ENCODE data around the gene ZFAND2B.

The ZFAND2B gene, protein sequence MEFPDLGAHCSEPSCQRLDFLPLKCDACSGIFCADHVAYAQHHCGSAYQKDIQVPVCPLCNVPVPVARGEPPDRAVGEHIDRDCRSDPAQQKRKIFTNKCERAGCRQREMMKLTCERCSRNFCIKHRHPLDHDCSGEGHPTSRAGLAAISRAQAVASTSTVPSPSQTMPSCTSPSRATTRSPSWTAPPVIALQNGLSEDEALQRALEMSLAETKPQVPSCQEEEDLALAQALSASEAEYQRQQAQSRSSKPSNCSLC
- total RNA-seq: 18.8 to 57.4 reads per million in 2 experiments

DNA sequence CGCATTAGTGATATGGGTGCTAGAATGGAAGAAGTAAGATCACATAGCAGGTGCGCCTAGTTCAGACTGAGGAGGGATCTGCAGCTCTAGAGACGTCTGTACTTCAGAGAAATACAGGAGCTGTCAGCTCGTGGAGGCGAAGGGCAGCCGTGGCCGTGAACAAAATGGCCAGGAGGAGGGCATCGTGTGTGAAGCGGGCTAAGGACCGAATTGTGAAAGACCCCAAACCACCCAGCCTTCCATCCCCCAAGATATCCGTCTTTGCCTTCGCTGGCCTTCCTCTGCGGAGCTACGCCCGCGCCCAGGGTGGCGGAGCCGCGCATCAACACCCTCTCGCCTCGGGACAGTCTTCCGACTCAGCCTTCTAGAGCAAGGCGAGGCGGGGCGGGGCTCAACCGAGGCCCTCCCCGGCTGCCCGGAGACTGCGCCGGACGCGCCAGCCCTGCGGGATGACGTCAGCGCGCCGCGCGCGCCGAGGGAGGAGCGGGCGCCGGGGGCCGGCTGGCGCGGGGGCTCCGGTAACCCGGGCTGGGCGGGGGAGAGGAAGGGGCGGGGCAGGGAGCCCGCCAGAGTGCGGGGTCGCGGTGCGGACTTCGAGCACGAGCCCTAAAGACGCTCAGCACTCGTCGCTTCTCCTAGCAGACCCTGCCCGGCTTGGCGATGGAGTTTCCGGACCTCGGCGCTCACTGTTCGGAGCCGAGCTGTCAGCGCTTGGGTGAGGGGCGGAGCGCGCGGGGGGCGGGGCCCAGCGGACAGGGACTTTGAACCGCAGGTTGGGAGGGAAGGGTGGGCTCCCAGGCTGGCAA lies at the start of gene ZFAND2B:
Gene ZFAND2B, plus strand, starts transcription at position 455 of the 806 bp plus-strand sequence. Its CDS starts 206 bp downstream, at position 661.
- peak; percentile 91 for DNase-seq (ENCODE audit: low read depth)

DNA sequence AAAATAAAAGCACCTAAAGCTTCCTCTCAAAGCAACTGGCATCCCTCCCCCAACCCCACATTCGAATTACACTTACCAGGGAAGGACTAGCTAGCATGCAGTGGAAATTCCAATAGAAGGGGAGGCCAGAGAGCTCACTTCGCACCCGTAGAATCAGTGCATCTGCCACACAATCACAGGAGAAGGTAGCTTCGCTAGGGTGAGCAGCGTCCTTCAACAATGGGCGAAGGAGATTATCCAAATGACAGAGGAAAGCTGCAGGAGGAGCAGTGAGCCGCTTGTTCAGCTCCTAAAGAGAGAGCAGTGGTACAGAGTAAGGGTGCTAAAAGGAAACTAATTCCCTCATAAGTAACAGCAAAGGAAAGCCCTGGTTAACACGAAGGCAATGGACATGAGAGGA lies 49.2 kb upstream of the ZFAND2B start:
- no peak for DNase-seq (ENCODE audit: low read depth)

DNA sequence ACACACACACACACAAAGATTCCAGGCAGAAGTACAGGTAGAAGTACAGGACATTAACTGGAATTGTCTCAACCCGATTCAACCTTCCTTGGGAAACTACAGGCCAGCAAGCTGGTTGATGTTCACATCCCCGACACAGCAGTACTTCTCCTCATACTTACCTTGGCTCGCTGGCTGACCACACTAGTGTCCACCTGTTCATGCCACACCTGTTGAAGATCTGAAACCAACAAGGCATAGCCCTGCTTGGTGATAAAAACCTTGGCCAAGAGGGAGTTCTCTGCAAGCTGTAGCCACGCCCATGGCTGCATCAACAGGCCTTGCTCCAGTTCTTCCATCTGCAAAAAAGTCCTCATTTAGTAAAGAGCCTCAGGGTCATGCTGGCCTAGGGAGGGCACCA lies 48.6 kb upstream of the ZFAND2B start:
- no peak for DNase-seq (ENCODE audit: low read depth)

DNA sequence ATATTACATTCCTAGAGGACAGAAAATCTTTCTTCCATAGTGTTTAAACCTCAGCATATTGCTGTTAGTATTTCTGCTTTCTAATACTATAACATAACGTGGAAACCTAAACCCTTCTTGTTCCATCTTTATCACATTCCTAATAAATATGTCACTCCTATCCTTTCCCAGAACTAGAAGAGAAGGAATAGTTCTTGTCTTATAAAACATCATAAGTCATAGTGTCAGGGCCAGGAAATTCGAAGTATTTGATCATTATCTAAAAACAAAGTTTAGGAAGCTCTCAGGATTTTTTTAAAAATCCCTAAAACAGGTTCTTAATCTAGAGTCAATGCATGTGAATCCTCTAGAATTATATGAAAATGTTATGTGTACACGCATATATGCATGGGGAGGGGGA lies 48.0 kb upstream of the ZFAND2B start:
- no peak for DNase-seq (ENCODE audit: low read depth)

DNA sequence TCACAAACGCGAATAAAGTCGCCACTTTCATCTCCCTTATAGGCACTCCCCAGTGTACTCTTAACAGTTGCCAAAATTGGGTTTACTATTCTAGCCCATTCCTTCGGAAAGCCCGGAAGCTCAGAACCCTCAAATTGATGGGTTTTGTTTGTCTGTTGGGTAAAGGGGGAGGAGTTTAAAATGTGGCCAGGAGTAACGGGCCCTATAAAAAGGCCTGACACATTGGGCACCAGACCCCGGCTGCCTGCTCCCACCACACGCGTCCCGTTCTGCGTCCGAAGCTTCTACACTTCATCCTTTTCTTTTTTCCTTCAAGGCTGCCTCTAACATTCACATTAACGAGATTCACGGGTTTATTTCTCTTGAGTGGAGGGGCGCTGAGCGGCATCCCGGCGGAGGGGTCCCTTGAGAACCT lies 46.8 kb upstream of the ZFAND2B start:
- no peak for DNase-seq (ENCODE audit: low read depth)

DNA sequence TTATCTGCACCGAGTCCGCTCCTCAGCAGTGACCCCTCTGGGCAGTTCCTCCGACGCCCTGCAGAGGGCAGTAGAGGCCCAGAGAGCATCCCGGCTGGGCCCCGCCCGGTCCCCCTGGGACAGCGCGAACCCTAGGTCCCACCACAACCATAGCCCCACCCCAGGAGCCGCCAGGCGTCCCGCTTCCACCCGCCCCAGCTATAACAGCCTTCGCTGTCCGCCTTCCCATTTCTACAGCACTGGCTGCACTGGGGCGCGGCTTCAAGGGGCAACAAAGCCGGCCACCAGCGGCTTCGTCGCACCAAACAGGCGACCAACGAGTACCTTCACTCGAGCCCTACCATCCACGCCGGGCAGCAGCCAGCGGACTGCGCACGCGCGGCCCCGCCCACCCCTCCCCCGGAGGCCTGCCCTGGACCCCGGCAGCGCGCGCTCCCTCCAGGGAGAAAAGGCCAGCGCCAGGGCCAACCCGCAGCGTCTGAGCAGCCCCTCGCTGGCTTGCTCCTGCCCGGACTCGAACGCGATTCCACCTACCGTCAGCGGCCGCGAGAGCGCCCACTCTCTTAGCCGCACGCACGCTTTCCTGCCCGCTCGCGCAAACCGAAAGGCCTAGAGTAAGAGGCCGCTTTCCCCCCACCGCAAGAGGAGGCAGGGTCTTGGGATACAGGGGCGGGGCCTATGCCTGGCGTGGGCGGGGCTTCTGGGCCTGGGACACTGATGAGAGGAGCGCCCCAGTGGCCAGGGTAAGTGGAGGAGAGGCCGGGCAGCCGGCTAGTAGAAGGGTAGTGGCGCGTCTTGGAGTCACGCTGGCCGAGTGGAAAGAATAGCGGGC lies 46.2 kb upstream of the ZFAND2B start, which contains the start of gene NHEJ1:
Gene NHEJ1, minus strand, starts transcription at position 630 of the 832 bp plus-strand sequence. CDS start 2,453 bp downstream, outside the sequence.
- peak; percentile 83 for DNase-seq (ENCODE audit: low read depth)

DNA sequence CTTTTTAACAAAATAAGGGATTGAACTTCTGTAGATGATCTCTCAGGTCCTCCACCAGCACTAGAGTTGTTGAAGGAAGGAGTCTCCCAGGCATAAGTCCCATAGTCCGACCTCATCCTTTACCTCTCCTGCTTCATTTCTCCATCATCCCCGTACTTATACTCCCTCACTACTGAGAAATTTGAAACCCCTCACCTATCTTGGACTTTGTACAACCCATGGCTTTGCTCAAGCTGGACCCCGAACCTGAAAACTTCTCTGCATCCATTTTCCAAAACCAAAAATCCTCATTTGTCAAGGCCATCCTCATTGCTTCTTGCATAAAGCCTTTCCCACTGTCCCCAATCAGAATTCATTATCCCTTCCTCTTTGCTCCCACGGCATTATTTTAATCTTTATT lies 45.5 kb upstream of the ZFAND2B start:
- no peak for DNase-seq (ENCODE audit: low read depth)

DNA sequence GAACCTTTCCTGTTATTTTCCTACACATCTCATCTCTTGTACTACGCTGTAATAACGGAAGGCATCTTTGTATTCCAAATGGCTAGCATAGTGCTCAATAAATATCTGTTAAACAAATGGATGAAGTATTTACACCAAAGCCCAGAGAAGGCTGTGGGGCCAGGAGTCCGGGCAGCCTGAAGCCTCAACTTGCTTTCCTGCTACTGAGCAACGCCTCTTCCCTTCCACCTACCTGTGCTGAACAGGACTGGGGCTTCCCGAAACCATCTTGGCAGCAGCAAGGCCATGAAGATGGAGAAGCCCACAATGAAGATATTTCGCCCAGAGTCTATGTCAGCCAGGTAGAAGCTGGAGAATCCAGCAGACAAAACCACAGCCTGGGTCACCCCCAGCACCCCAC lies 43.4 kb upstream of the ZFAND2B start:
- DNase-seq (ENCODE audit: low read depth): no peak

DNA sequence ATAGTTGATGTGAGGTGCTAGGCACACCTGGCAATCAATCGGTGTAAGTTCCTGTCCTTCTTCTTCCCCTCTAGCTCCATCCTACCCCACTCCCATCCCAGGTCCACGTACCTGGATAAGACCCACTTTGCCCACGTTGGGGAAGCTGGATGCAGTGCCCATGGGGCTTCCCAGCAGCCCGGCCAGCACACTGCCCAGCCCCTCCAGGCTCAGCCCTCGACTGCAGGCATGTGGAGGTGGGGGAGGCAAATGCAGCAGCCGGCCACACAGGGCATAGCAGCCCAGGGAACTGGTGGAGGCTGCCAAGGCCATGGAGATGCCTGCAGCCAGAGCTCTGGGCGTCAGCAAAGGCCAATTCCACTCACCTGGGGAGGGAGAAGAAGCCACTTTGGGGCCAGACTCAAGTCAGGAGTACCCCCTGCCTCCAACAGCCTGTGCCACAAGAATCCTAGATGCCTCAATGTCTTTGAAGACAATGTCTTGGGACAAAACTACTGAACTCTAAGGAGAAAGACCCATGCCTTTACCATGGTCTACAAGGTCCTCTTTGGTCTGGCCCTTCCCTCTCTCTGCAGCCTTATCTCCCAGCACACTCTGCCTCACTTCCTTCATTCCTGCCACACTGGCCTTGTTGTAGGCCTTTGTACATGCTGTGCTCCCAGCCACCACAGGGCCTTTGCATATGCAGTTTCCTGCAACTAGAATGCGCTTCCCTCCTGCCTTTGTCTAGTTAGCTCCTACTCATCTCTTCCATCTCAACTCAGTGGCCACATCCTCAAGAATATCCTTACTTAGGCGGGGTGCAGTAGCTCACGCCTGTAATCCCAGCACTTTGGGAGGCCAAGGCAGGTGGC lies 41.3 kb upstream of the ZFAND2B start:
- DNase-seq (ENCODE audit: low read depth): no peak

DNA sequence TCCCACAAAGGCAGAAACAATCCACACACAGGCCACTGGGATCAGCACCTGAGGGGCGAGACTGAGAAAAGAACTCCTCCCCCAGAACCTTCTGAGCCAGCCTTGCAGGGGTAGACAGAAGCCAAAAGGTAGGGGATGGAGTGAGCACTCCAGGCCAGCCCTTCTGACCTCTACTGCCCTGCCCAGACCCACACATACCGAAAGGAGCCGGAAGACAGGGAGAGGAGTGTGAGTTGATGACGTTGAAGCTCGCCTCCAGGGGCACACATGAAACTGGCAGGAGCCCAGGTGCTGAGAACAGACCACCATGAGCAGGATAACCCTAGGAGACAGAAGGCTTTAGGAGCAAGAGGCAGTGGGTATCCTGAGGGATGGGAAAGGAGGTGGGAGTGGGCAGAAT lies 38.6 kb upstream of the ZFAND2B start:
- DNase-seq (ENCODE audit: low read depth): no peak

DNA sequence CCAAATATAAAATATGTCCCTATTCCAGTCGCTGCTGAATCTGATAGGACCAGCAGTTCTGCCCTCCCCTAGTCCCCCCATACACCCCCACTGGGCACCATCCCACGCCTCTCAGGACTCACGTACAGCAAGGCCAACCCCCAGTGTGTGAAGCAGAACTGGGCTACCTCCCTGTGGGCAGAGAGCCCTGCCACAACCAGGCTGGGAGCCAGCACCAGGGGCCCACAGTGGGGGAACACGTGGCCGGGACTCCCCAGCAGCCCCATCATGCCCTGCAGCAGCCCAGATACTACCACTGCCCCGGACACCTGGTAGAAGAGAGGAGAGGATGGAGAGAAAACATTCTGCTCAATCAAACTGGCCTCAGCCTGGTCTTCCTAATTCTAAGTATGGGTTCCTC lies 38.1 kb upstream of the ZFAND2B start:
- no peak for DNase-seq (ENCODE audit: low read depth)

DNA sequence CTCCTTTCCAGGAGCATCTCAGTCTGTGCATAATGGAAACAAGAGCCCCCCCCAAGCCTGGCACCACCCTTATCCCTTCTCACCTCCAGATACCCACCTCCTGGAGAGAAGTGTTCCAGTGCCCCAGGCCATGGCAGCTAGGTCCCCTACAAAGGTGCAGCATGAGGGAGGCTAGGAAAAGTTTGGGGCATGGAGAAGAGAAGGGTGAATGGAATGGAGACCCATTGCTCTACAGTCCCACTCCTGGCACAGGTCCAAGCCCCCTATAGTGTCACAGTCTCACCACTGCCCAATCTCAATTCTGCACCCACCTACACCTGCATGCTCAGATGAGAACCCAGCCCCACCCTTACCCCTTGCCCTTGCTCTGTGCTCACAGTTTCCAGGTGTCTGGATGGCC lies 37.6 kb upstream of the ZFAND2B start:
- no peak for DNase-seq (ENCODE audit: low read depth)

DNA sequence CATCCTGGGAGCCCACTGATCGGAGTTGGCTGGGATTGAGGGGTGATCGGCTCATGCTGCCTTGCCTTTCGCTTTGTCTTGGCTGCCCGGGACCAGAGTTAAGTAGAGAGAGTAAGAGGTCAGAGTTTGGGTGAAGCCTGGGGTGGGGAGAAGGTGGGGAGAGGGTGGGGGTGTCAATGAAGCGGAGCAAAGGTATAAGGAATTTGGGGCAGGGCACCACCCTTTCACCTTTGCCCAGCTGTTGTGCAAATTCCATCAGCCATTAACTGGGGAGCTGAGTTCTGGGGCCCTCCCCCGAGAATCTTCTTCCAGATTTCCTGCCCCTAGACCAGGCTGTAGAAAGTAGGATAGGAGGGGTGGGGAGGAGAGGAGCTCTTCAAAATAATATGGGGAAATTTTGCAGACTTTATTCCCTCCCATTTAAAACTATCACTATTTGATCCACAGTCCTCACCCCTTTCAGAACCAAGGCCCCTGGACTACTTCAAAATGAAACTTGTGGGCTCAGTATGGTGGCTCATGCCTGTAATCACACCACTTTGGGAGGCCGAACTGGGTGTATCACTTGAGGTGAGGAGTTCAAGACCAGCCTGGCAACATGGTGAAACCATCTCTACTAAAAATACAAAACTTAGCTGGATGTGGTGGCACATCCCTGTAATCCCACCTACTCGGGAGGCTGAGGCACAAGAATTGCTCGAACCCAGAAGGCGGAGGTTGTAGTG lies 36.5 kb upstream of the ZFAND2B start, which contains the start of gene SLC23A3:
Gene SLC23A3, minus strand, starts transcription at position 100 of the 725 bp plus-strand sequence. Its CDS starts 45 bp downstream, at position 55.
- DNase-seq (ENCODE audit: low read depth): no peak

DNA sequence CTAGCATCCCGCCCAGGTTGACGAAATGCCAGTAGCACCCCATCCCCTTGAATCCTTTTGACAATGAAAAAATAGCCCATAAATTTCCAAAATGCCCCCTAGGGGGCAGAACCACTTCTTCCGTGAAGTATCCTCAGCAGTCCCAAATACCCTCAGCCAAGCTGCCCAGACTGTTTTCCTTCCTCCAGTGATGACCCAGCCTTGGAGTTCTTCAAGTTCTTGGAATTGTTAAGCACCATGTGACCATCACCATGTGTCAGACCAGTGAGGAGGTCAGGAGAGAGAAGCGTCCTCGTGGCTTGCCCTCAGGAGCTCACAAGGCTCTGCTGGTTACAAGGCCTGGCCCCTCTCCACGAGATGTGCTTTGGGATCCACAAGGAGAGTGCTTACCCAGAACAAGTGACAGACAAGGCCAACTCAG lies 35.3 kb upstream of the ZFAND2B start:
- no peak for DNase-seq (ENCODE audit: low read depth)

DNA sequence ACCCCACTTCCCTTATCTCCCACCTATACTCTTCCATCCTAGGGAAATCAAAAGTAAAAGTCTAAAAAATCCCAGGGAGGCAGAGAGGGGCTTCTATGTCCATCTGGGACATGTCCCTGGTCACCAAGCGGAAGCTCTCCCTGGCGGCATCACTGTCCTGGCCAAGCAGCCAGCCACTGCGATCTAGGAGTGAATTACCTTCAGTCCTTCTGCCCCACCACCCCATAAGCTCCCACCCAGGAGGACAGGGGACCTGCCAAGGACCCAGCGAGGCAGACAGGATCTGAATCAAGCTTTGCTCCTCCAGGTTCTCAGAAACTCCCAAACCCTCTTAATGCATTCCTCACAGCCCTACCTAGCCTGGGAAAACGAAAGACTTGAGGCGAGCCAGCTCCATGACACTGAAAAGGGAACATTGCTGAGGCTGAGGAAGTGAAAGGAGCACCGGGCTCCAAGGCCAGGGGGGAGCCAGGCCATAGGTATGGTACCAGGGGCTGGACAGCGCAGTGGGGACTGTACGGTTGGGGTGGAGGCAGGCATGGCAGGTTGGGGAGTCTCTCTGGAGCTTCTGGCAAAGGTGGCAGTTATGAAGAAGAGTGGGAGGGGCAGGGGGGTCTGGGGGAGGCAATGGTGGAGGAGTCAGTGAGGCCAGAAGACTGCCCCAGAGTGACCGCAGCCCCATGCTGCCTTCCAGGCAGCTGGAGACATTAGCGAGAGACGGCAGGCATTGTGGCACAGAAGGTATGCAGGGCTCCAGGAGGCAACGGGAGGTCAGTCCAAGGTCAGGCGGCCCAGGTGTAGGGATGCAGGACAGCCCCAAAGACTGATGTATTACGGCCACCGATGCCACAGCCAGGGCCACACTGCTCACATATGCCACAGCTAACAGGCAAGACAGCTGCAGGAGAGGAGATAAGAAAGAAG lies 34.1 kb upstream of the ZFAND2B start:
- DNase-seq (ENCODE audit: low read depth): no peak

DNA sequence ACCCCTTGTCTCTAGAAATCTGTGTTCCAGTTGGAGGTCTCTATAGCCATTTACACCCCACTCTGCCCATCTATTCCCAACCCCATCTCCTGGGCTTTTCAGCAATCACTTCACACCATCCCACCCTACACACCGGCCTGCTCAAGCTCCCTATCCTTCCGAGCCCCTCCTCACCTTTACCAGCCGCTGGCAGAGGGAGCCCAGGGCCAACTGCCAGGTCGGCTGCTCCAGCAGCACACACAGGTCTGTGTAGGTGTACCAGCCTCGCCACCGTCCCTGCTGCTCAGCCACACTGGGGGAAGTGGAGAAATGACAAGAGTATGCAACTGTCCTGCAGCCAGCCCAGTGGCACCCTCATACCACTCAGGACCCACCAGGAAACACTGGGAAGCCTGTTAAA lies 33.4 kb upstream of the ZFAND2B start:
- no peak for DNase-seq (ENCODE audit: low read depth)

DNA sequence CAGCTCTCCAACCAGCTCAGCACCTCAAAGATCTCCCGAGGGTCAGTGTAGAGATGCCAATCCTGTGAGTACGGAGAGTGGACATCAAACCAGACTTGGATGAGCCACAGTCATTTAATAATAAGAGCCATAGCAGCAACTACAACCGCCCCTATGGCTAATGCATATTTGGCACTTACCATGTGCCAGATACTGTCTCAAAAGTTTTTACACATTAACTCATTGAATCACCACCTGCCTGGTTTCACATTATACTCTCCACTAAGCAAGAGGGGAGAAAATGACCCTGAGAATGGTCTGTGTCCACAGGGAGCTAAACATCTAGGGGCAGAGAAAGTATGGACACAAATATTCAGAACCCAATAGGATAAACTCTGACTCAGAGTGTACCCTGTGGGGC lies 32.4 kb upstream of the ZFAND2B start:
- no peak for DNase-seq (ENCODE audit: low read depth)

DNA sequence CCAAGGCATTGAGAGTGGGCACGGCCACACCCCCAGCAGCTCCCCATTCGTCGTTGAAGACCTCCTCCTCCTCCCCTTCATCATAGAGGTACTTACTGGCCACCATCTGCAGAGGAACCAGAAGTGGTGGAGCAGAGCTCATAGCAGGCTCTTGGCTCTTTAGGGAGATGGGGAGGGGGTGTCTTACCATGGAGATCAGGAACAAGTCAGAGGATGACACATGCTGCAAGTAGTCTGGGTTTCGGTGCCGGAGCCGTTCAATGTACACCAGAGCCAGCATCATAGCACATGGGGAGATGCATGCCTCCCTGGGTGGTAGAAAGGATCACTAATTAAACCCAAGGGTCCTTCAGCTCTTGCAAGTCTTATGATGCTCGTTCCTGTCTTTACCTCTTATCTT lies 31.8 kb upstream of the ZFAND2B start:
- no peak for DNase-seq (ENCODE audit: low read depth)

DNA sequence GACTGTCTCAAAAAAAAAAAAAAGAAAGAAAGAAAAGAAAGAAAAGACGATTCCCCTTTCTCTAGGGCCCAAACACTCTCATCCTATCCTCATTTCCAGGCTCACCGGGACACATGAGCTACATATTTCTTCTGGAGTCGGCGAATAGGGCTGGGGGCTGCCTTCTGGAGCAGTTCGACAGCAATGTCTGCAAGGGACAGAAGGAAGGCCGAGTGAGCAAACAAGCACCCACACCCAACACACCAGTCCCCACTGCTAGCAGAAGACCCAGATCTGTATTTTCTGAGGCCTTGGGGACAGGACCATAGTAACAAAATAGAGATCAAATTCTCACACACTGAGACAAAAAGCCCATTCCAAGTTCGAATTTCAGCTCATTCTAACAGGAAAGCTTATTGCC lies 31.1 kb upstream of the ZFAND2B start:
- no peak for DNase-seq (ENCODE audit: low read depth)

Measured in T follicular helper cell (primary cell).